Measurements from ENCODE around the gene GSTM2. TPM values are rescaled to one million over a fixed set of nuclear protein-coding genes. Genes with fewer than 3 reads are reported as not detected.

Gene GSTM2
- total RNA-seq, 1 experiment from 2014 or later: 14.9 TPM

DNA sequence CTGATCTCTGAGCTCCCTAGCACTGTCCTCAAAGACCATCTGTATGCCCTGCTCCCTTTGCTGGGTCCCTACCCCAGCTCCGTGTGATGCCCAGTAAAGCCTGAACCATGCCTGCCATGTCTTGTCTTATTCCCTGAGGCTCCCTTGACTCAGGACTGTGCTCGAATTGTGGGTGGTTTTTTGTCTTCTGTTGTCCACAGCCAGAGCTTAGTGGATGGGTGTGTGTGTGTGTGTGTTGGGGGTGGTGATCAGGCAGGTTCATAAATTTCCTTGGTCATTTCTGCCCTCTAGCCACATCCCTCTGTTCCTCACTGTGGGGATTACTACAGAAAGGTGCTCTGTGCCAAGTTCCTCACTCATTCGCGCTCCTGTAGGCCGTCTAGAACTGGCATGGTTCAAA is 49.9 kb downstream of the GSTM2 start:
- Histone ChIP-seq H2AFZ (ENCODE audit: low read length) (no peak overlapping the region), H3K56ac (ENCODE audit: insufficient read length, low read depth, low read length) (no peak overlapping the region), H3T11ph (ENCODE audit: low read length) (no peak overlapping the region), H4K91ac (ENCODE audit: insufficient read length, low read depth, low read length) (no peak overlapping the region), H2BK12ac (ENCODE audit: insufficient read length, low read depth, low read length) (no peak overlapping the region), H3K27ac (ENCODE audit: insufficient read length, low read depth, low read length) (no peak overlapping the region), H4K8ac (replicated peaks; ENCODE audit: insufficient read length, low read depth, low read length) (no peak overlapping the region), H3K23me2 (ENCODE audit: insufficient read length, low read depth, low read length, poor library complexity, severe bottlenecking) (no peaks in the 10 kb centered on the region), H3K27me3 (ENCODE audit: insufficient read depth, low read length) (no peaks in the 10 kb centered on the region; the same call in 1 of the 2 replicates), H2BK120ac (ENCODE audit: low read depth, low read length, poor library complexity, severe bottlenecking) (no peak overlapping the region), H3K4me1 (ENCODE audit: insufficient read depth, low read length) (no peaks in the 10 kb centered on the region), H3K4me2 (ENCODE audit: insufficient read depth, insufficient read length, low read length) (no peak overlapping the region), H4K20me1 (ENCODE audit: control insufficient read depth, insufficient read depth, insufficient read length) (no peaks in the 10 kb centered on the region), H3K79me2 (ENCODE audit: insufficient read depth, low read length) (no peaks in the 10 kb centered on the region), H3K79me1 (ENCODE audit: insufficient read depth, low read depth, low read length, poor library complexity, severe bottlenecking) (no peaks in the 10 kb centered on the region), H2AK5ac (ENCODE audit: insufficient read length, low read length) (no peak overlapping the region), H3K9me3 (ENCODE audit: control insufficient read depth, low read depth, low read length) (no peaks in the 10 kb centered on the region), H3K14ac (ENCODE audit: insufficient read depth, low read length) (no peak overlapping the region), H2BK20ac (ENCODE audit: low read depth, low read length, poor library complexity, severe bottlenecking) (no peak overlapping the region), H2BK15ac (ENCODE audit: low read depth, low read length) (no peak overlapping the region), H3K18ac (ENCODE audit: insufficient read length, low read depth, low read length) (no peak overlapping the region), H3K9ac (ENCODE audit: extremely low read depth, insufficient read length, low read length) (no peak overlapping the region), H3K23ac (ENCODE audit: insufficient read length, low read depth, low read length) (no peak overlapping the region), H3K4ac (ENCODE audit: low read depth, low read length) (no peak overlapping the region), H2BK5ac (ENCODE audit: insufficient read length, low read length) (no peak overlapping the region), H4K5ac (ENCODE audit: insufficient read length, low read depth, low read length) (no peak overlapping the region)
- Mint-ChIP-seq H3K27me3 (ENCODE audit: low read depth) (peaks cover 8% of the 10 kb centered on the region), H3K4me1 (no peaks in the 10 kb centered on the region; a peak in 1 of 4 replicates), H3K4me3 (no peak overlapping the region), H3K36me3 (ENCODE audit: insufficient read depth in 1 of 3, low read depth in 3 of 3) (no peaks in the 10 kb centered on the region), H3K27ac (peak overlapping the region in 1 of 3 experiments; percentile 73; a peak in 1 of 7 replicates), H3K9me3 (no peaks in the 10 kb centered on the region; a peak in 1 of 5 replicates)
- TF ChIP-seq CTCF (conservative IDR thresholded peaks at IDR 0.05): no peak
- DNase-seq: no peak
- WGBS (ENCODE audit: extremely low coverage, insufficient read length, low lambda C conversion rate): no CpG with 5 or more reads among the region's 5 CpGs
